H9 (cell line): Measurements from ENCODE around the gene TNP2. TPM values are rescaled to one million over a fixed set of nuclear protein-coding genes. Genes with fewer than 3 reads are reported as not detected.

Experiments used
- DNase-seq: peaks from one replicate; pipeline ENCODE4 v3.0.0-alpha.2; 2017
- H2AFZ ChIP-seq: one replicate; pipeline ENCODE4 v1.6.1; 2013; ENCODE audit warnings: mild to moderate bottlenecking, low read length, control low read depth, moderate library complexity
- H2AK5ac ChIP-seq: 2 replicates; pipeline ENCODE4 v1.6.1; 2013; ENCODE audit warnings: low read length, control low read depth, mixed read lengths; ENCODE audit not compliant: insufficient read length
- H2BK120ac ChIP-seq: one replicate; pipeline ENCODE4 v1.6.1; 2013; ENCODE audit warnings: low read depth, mild to moderate bottlenecking, low read length, control low read depth, inconsistent platforms; ENCODE audit not compliant: poor library complexity, severe bottlenecking
- H2BK12ac ChIP-seq: 2 replicates; pipeline ENCODE4 v1.6.1; 2013; ENCODE audit warnings: low read length, control low read depth, mixed read lengths, low read depth; ENCODE audit not compliant: insufficient read length
- H2BK15ac ChIP-seq: 2 replicates; pipeline ENCODE4 v1.6.1; 2013; ENCODE audit warnings: low read depth, low read length, control low read depth
- H2BK20ac ChIP-seq: one replicate; pipeline ENCODE4 v1.6.1; 2013; ENCODE audit warnings: low read depth, mild to moderate bottlenecking, low read length, control low read depth, inconsistent platforms; ENCODE audit not compliant: poor library complexity, severe bottlenecking
- H2BK5ac ChIP-seq: 2 replicates; pipeline ENCODE4 v1.6.1; 2013; ENCODE audit warnings: low read length, control low read depth, mixed read lengths; ENCODE audit not compliant: insufficient read length
- H3K14ac ChIP-seq: 2 replicates; pipeline ENCODE4 v1.6.1; 2013; ENCODE audit warnings: low read length, control low read depth; ENCODE audit not compliant: insufficient read depth
- H3K18ac ChIP-seq: 2 replicates; pipeline ENCODE4 v1.6.1; 2013; ENCODE audit warnings: low read depth, mild to moderate bottlenecking, mixed read lengths, low read length, control low read depth; ENCODE audit not compliant: insufficient read length
- H3K23ac ChIP-seq: 2 replicates; pipeline ENCODE4 v1.6.1; 2013; ENCODE audit warnings: low read length, control low read depth, mixed read lengths, low read depth; ENCODE audit not compliant: insufficient read length
- H3K23me2 ChIP-seq: 2 replicates; pipeline ENCODE4 v1.6.1; 2013; ENCODE audit warnings: low read depth, mild to moderate bottlenecking, mixed read lengths, low read length, control low read depth; ENCODE audit not compliant: insufficient read length, poor library complexity, severe bottlenecking
- H3K27ac ChIP-seq: 2 replicates; pipeline ENCODE4 v1.5.1; 2013; ENCODE audit warnings: low read length, control low read depth, mixed read lengths, low read depth; ENCODE audit not compliant: insufficient read length
- H3K27me3 ChIP-seq: 2 replicates; pipeline ENCODE4 v1.6.1; 2013; ENCODE audit warnings: low read length, control low read depth, inconsistent platforms; ENCODE audit not compliant: insufficient read depth
- H3K4ac ChIP-seq: 2 replicates; pipeline ENCODE4 v1.6.1; 2013; ENCODE audit warnings: low read depth, mild to moderate bottlenecking, control low read depth, inconsistent platforms, low read length, moderate library complexity
- H3K4me1 ChIP-seq: 2 replicates; pipeline ENCODE4 v1.6.1; 2013; ENCODE audit warnings: low read length, control low read depth, inconsistent platforms; ENCODE audit not compliant: insufficient read depth
- H3K4me2 ChIP-seq: 2 replicates; pipeline ENCODE4 v1.6.1; 2013; ENCODE audit warnings: low read length, control low read depth, mixed read lengths; ENCODE audit not compliant: insufficient read length, insufficient read depth
- H3K56ac ChIP-seq: 2 replicates; pipeline ENCODE4 v1.6.1; 2013; ENCODE audit warnings: low read depth, mild to moderate bottlenecking, mixed read lengths, low read length, control low read depth; ENCODE audit not compliant: insufficient read length
- H3K79me1 ChIP-seq: 2 replicates; pipeline ENCODE4 v1.6.1; 2013; ENCODE audit warnings: low read depth, mild to moderate bottlenecking, moderate library complexity, low read length, control low read depth, inconsistent platforms; ENCODE audit not compliant: insufficient read depth, poor library complexity, severe bottlenecking
- H3K79me2 ChIP-seq: 2 replicates; pipeline ENCODE4 v1.6.1; 2013; ENCODE audit warnings: low read length, control low read depth, inconsistent platforms; ENCODE audit not compliant: insufficient read depth
- H3K9ac ChIP-seq: 2 replicates; pipeline ENCODE4 v1.6.1; 2013; ENCODE audit warnings: low read length, control low read depth, mixed read lengths; ENCODE audit not compliant: insufficient read length; ENCODE audit errors: extremely low read depth
- H3K9me3 ChIP-seq: one replicate; pipeline ENCODE4 v1.6.1; 2013; ENCODE audit warnings: low read depth, low read length, inconsistent platforms; ENCODE audit not compliant: control insufficient read depth
- H3T11ph ChIP-seq: one replicate; pipeline ENCODE4 v1.6.1; 2013; ENCODE audit warnings: mild to moderate bottlenecking, low read length, control low read depth, inconsistent platforms
- H4K20me1 ChIP-seq: one replicate; pipeline ENCODE4 v1.6.1; 2013; ENCODE audit not compliant: control insufficient read depth, insufficient read length, insufficient read depth
- H4K5ac ChIP-seq: 2 replicates; pipeline ENCODE4 v1.6.1; 2013; ENCODE audit warnings: low read depth, mild to moderate bottlenecking, mixed read lengths, low read length, control low read depth; ENCODE audit not compliant: insufficient read length
- H4K8ac ChIP-seq: replicated peaks from 2 replicates; pipeline ENCODE4 v1.6.1; 2013; ENCODE audit warnings: low read length, control low read depth, mixed read lengths, low read depth; ENCODE audit not compliant: insufficient read length
- H4K91ac ChIP-seq: 2 replicates; pipeline ENCODE4 v1.6.1; 2013; ENCODE audit warnings: low read depth, mild to moderate bottlenecking, moderate library complexity, mixed read lengths, low read length, control low read depth; ENCODE audit not compliant: insufficient read length
- H3K27ac Mint-ChIP-seq, 3 experiments: 2 replicates in 2 of 3; 3 replicates in 1 of 3; pipeline ENCODE4 v1.8.0; 2020 to 2021; ENCODE audit warnings: mixed read lengths in 3 of 3, mild to moderate bottlenecking in 1 of 3, moderate library complexity in 1 of 3
- H3K27me3 Mint-ChIP-seq: 2 replicates; pipeline ENCODE4 v1.8.0; 2021; ENCODE audit warnings: low read depth, mild to moderate bottlenecking, moderate library complexity, mixed read lengths
- H3K36me3 Mint-ChIP-seq, 3 experiments: 2 replicates in 2 of 3; 3 replicates in 1 of 3; pipeline ENCODE4 v1.8.0; 2020 to 2021; ENCODE audit warnings: low read depth in 3 of 3, mixed read lengths in 3 of 3; ENCODE audit not compliant: insufficient read depth in 1 of 3
- H3K4me1 Mint-ChIP-seq, 2 experiments: 2 replicates each; pipeline ENCODE4 v1.8.0; 2020; ENCODE audit warnings: mixed read lengths in 2 of 2
- H3K4me3 Mint-ChIP-seq, 2 experiments: 2 replicates in 1 of 2; 3 replicates in 1 of 2; pipeline ENCODE4 v1.8.0; 2020 to 2021; ENCODE audit warnings: mild to moderate bottlenecking in 2 of 2, mixed read lengths in 2 of 2, moderate library complexity in 1 of 2
- H3K9me3 Mint-ChIP-seq, 2 experiments: 2 replicates in 1 of 2; 3 replicates in 1 of 2; pipeline ENCODE4 v1.8.0; 2020; ENCODE audit warnings: mild to moderate bottlenecking in 2 of 2, mixed read lengths in 2 of 2, moderate library complexity in 1 of 2
- WGBS: extraction: QIAGEN DNeasy Blood & Tissue Kit; methylation state at CpG from one replicate; pipeline ENCODE4 v1.1.7; 2013; ENCODE audit warnings: missing lambda C conversion rate, low lambda C conversion rate, mixed read lengths; ENCODE audit not compliant: insufficient read length; ENCODE audit errors: extremely low coverage; 5-methylcytosine and 5-hydroxymethylcytosine counted together
- total RNA-seq: library from RNA; stranded (reverse); gene quantifications from 2 replicates; pipeline ENCODE4 v1.2.1, GENCODE V29; 2021
- TF ChIP-seq, protein P1 (sequence below): fragments of 200-600 bp; sonication (generic); conservative IDR thresholded peaks from 3 replicates; pipeline ENCODE4 v1.8.0; 2021; ENCODE audit warnings: antibody characterized with exemption, mild to moderate bottlenecking

TNP2 gene
- total RNA-seq, 1 experiment from 2014 or later, result not detected

DNA sequence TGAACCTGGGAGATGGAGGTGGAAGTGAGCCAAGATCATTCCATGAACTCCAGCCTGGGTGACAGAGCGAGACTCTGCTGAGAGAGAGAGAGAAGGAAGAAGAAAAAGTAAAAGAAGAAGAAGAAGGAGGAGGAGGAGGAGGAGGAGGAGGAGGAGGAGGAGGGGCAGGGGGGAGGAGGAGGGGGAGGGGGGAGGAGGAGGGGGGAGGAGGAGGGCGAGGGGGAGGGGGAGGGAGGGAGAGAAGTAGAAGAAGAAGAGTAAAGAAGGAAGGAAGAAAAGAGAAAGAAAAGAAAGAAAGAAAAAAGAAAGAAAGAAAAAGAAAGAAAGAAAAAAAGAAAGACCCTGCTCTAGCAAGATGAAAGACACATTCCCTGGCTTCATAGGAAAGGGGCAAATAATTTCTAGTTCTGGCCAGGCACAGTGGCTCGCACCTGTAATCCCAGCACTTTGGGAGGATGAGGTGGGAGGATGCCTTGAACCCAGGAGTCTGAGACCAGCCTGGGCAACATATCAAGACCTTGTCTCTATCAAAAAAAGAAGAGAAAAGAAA is 36.7 kb downstream of the TNP2 start:
- peaks cover 8% of the 10 kb centered on the region for H3K27me3 Mint-ChIP-seq
- no peak overlapping the region for H3K14ac ChIP-seq
- no peaks in the 10 kb centered on the region for H3K79me2 ChIP-seq
- H3K4me3 Mint-ChIP-seq, result 0 out of 5 replicates have a peak overlapping the region, but pooled peaks of 1 of the 2 experiments have one; percentile 42
- H4K8ac ChIP-seq, result no peak overlapping the region
- H3K4me1 Mint-ChIP-seq, result peaks cover 0 to 6% of the 10 kb centered on the region in 2 experiments; a peak in 3 of 4 replicates
- H3K36me3 Mint-ChIP-seq, result no peaks in the 10 kb centered on the region
- H3K27ac Mint-ChIP-seq, result no peak overlapping the region; a peak in 2 of 7 replicates
- no peaks in the 10 kb centered on the region for H3K9me3 Mint-ChIP-seq
- no peak overlapping the region for H2AK5ac ChIP-seq
- no peak overlapping the region for H3K27ac ChIP-seq
- no peaks in the 10 kb centered on the region for H3K9me3 ChIP-seq
- H3K23ac ChIP-seq, result no peak overlapping the region
- no peaks in the 10 kb centered on the region for H3K23me2 ChIP-seq
- no peak overlapping the region for H3K4me2 ChIP-seq
- no peak overlapping the region for H3K56ac ChIP-seq
- H3T11ph ChIP-seq, result no peak overlapping the region
- TF ChIP-seq, protein P1, sequence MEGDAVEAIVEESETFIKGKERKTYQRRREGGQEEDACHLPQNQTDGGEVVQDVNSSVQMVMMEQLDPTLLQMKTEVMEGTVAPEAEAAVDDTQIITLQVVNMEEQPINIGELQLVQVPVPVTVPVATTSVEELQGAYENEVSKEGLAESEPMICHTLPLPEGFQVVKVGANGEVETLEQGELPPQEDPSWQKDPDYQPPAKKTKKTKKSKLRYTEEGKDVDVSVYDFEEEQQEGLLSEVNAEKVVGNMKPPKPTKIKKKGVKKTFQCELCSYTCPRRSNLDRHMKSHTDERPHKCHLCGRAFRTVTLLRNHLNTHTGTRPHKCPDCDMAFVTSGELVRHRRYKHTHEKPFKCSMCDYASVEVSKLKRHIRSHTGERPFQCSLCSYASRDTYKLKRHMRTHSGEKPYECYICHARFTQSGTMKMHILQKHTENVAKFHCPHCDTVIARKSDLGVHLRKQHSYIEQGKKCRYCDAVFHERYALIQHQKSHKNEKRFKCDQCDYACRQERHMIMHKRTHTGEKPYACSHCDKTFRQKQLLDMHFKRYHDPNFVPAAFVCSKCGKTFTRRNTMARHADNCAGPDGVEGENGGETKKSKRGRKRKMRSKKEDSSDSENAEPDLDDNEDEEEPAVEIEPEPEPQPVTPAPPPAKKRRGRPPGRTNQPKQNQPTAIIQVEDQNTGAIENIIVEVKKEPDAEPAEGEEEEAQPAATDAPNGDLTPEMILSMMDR, result no peak
- no peak overlapping the region for H3K9ac ChIP-seq
- no CpG with 5 or more reads among the region's 3 CpGs for WGBS
- no peak overlapping the region for H4K5ac ChIP-seq
- H3K27me3 ChIP-seq, result no peaks in the 10 kb centered on the region
- no peak overlapping the region for H4K91ac ChIP-seq
- H2BK5ac ChIP-seq, result no peak overlapping the region
- H3K4ac ChIP-seq, result no peak overlapping the region
- H2BK120ac ChIP-seq, result no peak overlapping the region
- H4K20me1 ChIP-seq, result no peaks in the 10 kb centered on the region
- no peaks in the 10 kb centered on the region for H3K79me1 ChIP-seq
- no peak overlapping the region for H2BK12ac ChIP-seq
- H2AFZ ChIP-seq, result no peak overlapping the region
- no peaks in the 10 kb centered on the region for H3K4me1 ChIP-seq
- no peak overlapping the region for H2BK15ac ChIP-seq
- H2BK20ac ChIP-seq, result no peak overlapping the region
- no peak for DNase-seq
- no peak overlapping the region for H3K18ac ChIP-seq
